ENCODE measurements around the gene TAS1R2.

GRCh38 chr1:18802231-18802630 is 57.2 kb downstream of the TAS1R2 start:
- no peak for TF ChIP-seq CTCF (conservative IDR thresholded peaks at IDR 0.05; ENCODE audit: low read depth, low read length)
- no peak for TF ChIP-seq USF2 (IDR thresholded peaks at IDR 0.05; ENCODE audit: low read depth, low read length)
- no peak for TF ChIP-seq RAD21 (IDR thresholded peaks at IDR 0.05; ENCODE audit: low read length)
- TF ChIP-seq POLR2A (IDR thresholded peaks at IDR 0.05; ENCODE audit: low read depth, low read length): no peak
- no peak for TF ChIP-seq RFX5 (IDR thresholded peaks at IDR 0.05; ENCODE audit: low read depth, low read length)
- no peak for TF ChIP-seq CEBPB (IDR thresholded peaks at IDR 0.05; ENCODE audit: low read depth, low read length)
- no peak for TF ChIP-seq MAZ (IDR thresholded peaks at IDR 0.05; ENCODE audit: borderline replicate concordance, low read depth, low read length)
- no peak for TF ChIP-seq MAFK (IDR thresholded peaks at IDR 0.05; ENCODE audit: low read depth, low read length)
